CD4-positive, alpha-beta memory T cell (primary cell): ENCODE data around the gene SLC38A1. TPM values are rescaled to one million over a fixed set of nuclear protein-coding genes. Genes with fewer than 3 reads are reported as not detected.

ENCODE experiments used
- CTCF ChIA-PET: fragments of 350-600 bp; sonication (Branson Sonifier 250); formaldehyde crosslinking; loops from one replicate; lab custom pipeline; 2021; ENCODE audit warnings: inconsistent platforms; ENCODE audit not compliant: partially characterized antibody; lab: Charles Lee
- POLR2A ChIA-PET: fragments of 350-600 bp; sonication (Branson Sonifier 250); formaldehyde crosslinking; loops from one replicate; lab custom pipeline; 2021; ENCODE audit not compliant: partially characterized antibody; lab: Charles Lee
- DNase-seq, 5 donors: peaks; one replicate each; pipeline versions ENCODE4 v3.0.0 to v3.0.0-alpha.2; 2020 to 2022; ENCODE audit warnings: mixed read lengths in 1 of 5
- H3K27ac ChIP-seq: one replicate; pipeline ENCODE4 v1.7.0; 2013; ENCODE audit warnings: low read depth, low read length
- H3K27me3 ChIP-seq: 2 replicates; pipeline ENCODE4 v1.7.0; 2013; ENCODE audit warnings: mild to moderate bottlenecking, low read length, moderate library complexity; ENCODE audit not compliant: insufficient read depth
- H3K36me3 ChIP-seq: 2 replicates; pipeline ENCODE4 v1.7.0; 2013; ENCODE audit warnings: mild to moderate bottlenecking, low read length, moderate library complexity; ENCODE audit not compliant: insufficient read depth
- H3K4me1 ChIP-seq: 2 replicates; pipeline ENCODE4 v1.7.0; 2013; ENCODE audit warnings: mild to moderate bottlenecking, low read length, moderate library complexity; ENCODE audit not compliant: insufficient read depth
- H3K4me3 ChIP-seq, 2 donors: one replicate each; pipeline ENCODE4 v1.7.0; 2013; ENCODE audit warnings: low read length in 2 of 2, mild to moderate bottlenecking in 1 of 2
- H3K9me3 ChIP-seq, 2 donors: one replicate each; pipeline ENCODE4 v1.7.0; 2013; ENCODE audit warnings: low read length in 2 of 2, control low read depth in 1 of 2; ENCODE audit not compliant: control insufficient read depth in 1 of 2
- H3K27ac Mint-ChIP-seq, 7 donors: one replicate each; pipeline ENCODE4 v1.8.0; 2020 to 2021; ENCODE audit warnings: mixed read lengths in 7 of 7, mild to moderate bottlenecking in 6 of 7, inconsistent platforms in 3 of 7, moderate library complexity in 3 of 7
- H3K27me3 Mint-ChIP-seq, 2 donors: one replicate each; pipeline ENCODE4 v1.8.0; 2020 to 2021; ENCODE audit warnings: mixed read lengths in 2 of 2
- H3K36me3 Mint-ChIP-seq, 2 donors: one replicate each; pipeline ENCODE4 v1.8.0; 2020 to 2021; ENCODE audit warnings: mixed read lengths in 2 of 2, inconsistent platforms in 1 of 2, mild to moderate bottlenecking in 1 of 2
- H3K4me1 Mint-ChIP-seq, 4 donors: one replicate each; pipeline ENCODE4 v1.8.0; 2020 to 2021; ENCODE audit warnings: mixed read lengths in 4 of 4, mild to moderate bottlenecking in 1 of 4
- H3K4me3 Mint-ChIP-seq, 8 donors: one replicate each; pipeline ENCODE4 v1.8.0; 2020 to 2021; ENCODE audit warnings: mixed read lengths in 8 of 8, mild to moderate bottlenecking in 7 of 8, moderate library complexity in 6 of 8, inconsistent platforms in 3 of 8
- H3K9me3 Mint-ChIP-seq, 8 donors: one replicate each; pipeline ENCODE4 v1.8.0; 2020 to 2021; ENCODE audit warnings: mixed read lengths in 8 of 8, mild to moderate bottlenecking in 5 of 8, inconsistent platforms in 3 of 8, moderate library complexity in 1 of 8
- intact Hi-C: fragments of 100-400 bp; cut with micrococcal nuclease; formaldehyde crosslinking; loops from one replicate; pipeline ENCODE4 v1.15.1; 2023
- polyA plus RNA-seq, 2 donors: library from polyadenylated mRNA; unstranded; fragments of 300-500 nt; fragmentation: Illumina TruSeq; gene quantifications; one replicate each; pipeline ENCODE4 v1.2.3, GENCODE V29; 2021
- total RNA-seq, 2 experiments: library from RNA; stranded (reverse); gene quantifications; one replicate each; pipeline ENCODE4 v1.2.3, GENCODE V29; 2021

Gene SLC38A1
- total and polyA plus RNA-seq, 4 experiments from 2014 or later, result 230 to 307 (median 268) TPM

GRCh38 chr12:46265734-46266133 is 3.1 kb downstream of the SLC38A1 start:
- Histone ChIP-seq H3K4me1 (peaks cover 72% of the 10 kb centered on the region), H3K27ac (peak overlapping the region; percentile 95), H3K4me3 (peak overlapping the region; percentile 91 to 96), H3K9me3 (no peaks in the 10 kb centered on the region), H3K27me3 (no peaks in the 10 kb centered on the region), H3K36me3 (no peaks in the 10 kb centered on the region)
- intact Hi-C loops, result loop anchor here (5.0 kb wide), 1 partner anchor 947 kb away; no protein-coding TSS in a partner anchor
- no peak overlapping the region for H3K27ac Mint-ChIP-seq
- H3K4me1 Mint-ChIP-seq, result peaks cover 23 to 26% (median 24%) of the 10 kb centered on the region in 4 donors
- H3K9me3 Mint-ChIP-seq, result peaks cover 0 to 2% (median 0%) of the 10 kb centered on the region in 8 donors
- no peak overlapping the region for H3K4me3 Mint-ChIP-seq
- H3K36me3 Mint-ChIP-seq, result peaks cover 5 to 30% of the 10 kb centered on the region in 2 donors
- H3K27me3 Mint-ChIP-seq, result no peaks in the 10 kb centered on the region
- DNase-seq, result no peak
- ChIA-PET CTCF (interaction anchor here (1.2 to 1.5 kb wide), 2 partner anchors 48 to 89 kb away, joined by 3 to 7 read pairs; no protein-coding TSS in a partner anchor), POLR2A (interaction anchor here (0.9 to 2.3 kb wide), 12 partner anchors 27 to 106 kb away, joined by 3 to 79 read pairs (median 4); no protein-coding TSS in a partner anchor)

GRCh38 chr12:46265102-46265501 is 3.7 kb downstream of the SLC38A1 start:
- Mint-ChIP-seq H3K4me3 (no peak overlapping the region), H3K36me3 (peaks cover 5 to 30% of the 10 kb centered on the region in 2 donors), H3K27ac (no peak overlapping the region), H3K4me1 (peaks cover 17 to 20% (median 19%) of the 10 kb centered on the region in 4 donors), H3K9me3 (peaks cover 0 to 2% (median 0%) of the 10 kb centered on the region in 8 donors), H3K27me3 (no peaks in the 10 kb centered on the region)
- Histone ChIP-seq H3K27ac (peak overlapping the region; percentile 95), H3K27me3 (no peaks in the 10 kb centered on the region), H3K36me3 (no peaks in the 10 kb centered on the region), H3K4me1 (peaks cover 72% of the 10 kb centered on the region), H3K4me3 (peak overlapping the region; percentile 91 to 96), H3K9me3 (no peaks in the 10 kb centered on the region)
- intact Hi-C loops, result loop anchor here (5.0 kb wide), 1 partner anchor 947 kb away; no protein-coding TSS in a partner anchor
- no peak for DNase-seq
- CTCF ChIA-PET, result no interaction called here
- POLR2A ChIA-PET, result interaction anchor here (1.1 to 2.3 kb wide), 4 partner anchors 38 to 107 kb away, joined by 3 to 79 read pairs (median 7); no protein-coding TSS in a partner anchor

- H3K4me3 ChIP-seq, result no peak overlapping the region
- Mint-ChIP-seq H3K27me3 (no peaks in the 10 kb centered on the region), H3K9me3 (peaks cover 0 to 2% (median 0%) of the 10 kb centered on the region in 8 donors), H3K4me1 (peaks cover 12 to 19% (median 17%) of the 10 kb centered on the region in 4 donors), H3K36me3 (peaks cover 5 to 25% of the 10 kb centered on the region in 2 donors), H3K27ac (peak overlapping the region in 5 of 7 donors; percentile 8 to 81 (median 73)), H3K4me3 (peak overlapping the region; percentile 5 to 84 (median 62))
- CTCF ChIA-PET, result interaction anchor here (1.3 to 1.7 kb wide), 2 partner anchors 21 to 39 kb away, joined by 4 to 5 read pairs; no protein-coding TSS in a partner anchor
- peak overlapping the region; percentile 7 for H3K27ac ChIP-seq
- no peaks in the 10 kb centered on the region for H3K27me3 ChIP-seq
- intact Hi-C loops, result loop anchor here (1.0 kb wide), 1 partner anchor 10 kb away; no protein-coding TSS in a partner anchor
- H3K36me3 ChIP-seq, result peaks cover 2% of the 10 kb centered on the region
- no peak for DNase-seq
- no peaks in the 10 kb centered on the region for H3K9me3 ChIP-seq
- POLR2A ChIA-PET, result interaction anchor here (1.1 to 2.3 kb wide), 5 partner anchors 30 to 108 kb away, joined by 3 to 20 read pairs (median 5); no protein-coding TSS in a partner anchor
- peaks cover 76% of the 10 kb centered on the region for H3K4me1 ChIP-seq
Measured at GRCh38 chr12:46264057-46264456, 4.8 kb downstream of the SLC38A1 start.

- ChIA-PET CTCF (interaction anchor here (0.9 to 1.7 kb wide), 5 partner anchors 13 to 40 kb away, joined by 3 to 5 read pairs (median 4); no protein-coding TSS in a partner anchor), POLR2A (interaction anchor here (0.8 to 2.3 kb wide), 7 partner anchors 29 to 108 kb away, joined by 3 to 20 read pairs (median 4); no protein-coding TSS in a partner anchor)
- Mint-ChIP-seq H3K27me3 (no peaks in the 10 kb centered on the region), H3K4me3 (peak overlapping the region; percentile 22 to 84 (median 68)), H3K36me3 (peaks cover 5 to 19% of the 10 kb centered on the region in 2 donors), H3K9me3 (peaks cover 0 to 2% (median 0%) of the 10 kb centered on the region in 8 donors), H3K4me1 (peaks cover 12 to 19% (median 17%) of the 10 kb centered on the region in 4 donors), H3K27ac (peak overlapping the region in 6 of 7 donors; percentile 64 to 81 (median 75))
- Histone ChIP-seq H3K27me3 (no peaks in the 10 kb centered on the region), H3K4me1 (peaks cover 83% of the 10 kb centered on the region), H3K9me3 (no peaks in the 10 kb centered on the region), H3K27ac (peak overlapping the region; percentile 7), H3K4me3 (no peak overlapping the region), H3K36me3 (peaks cover 3% of the 10 kb centered on the region)
- intact Hi-C loops, result loop anchor here (1.0 to 2.0 kb wide), 2 partner anchors 9 to 21 kb away; no protein-coding TSS in a partner anchor
- DNase-seq, result no peak
Measured at GRCh38 chr12:46263140-46264016, 5.5 kb downstream of the SLC38A1 start.

DNA sequence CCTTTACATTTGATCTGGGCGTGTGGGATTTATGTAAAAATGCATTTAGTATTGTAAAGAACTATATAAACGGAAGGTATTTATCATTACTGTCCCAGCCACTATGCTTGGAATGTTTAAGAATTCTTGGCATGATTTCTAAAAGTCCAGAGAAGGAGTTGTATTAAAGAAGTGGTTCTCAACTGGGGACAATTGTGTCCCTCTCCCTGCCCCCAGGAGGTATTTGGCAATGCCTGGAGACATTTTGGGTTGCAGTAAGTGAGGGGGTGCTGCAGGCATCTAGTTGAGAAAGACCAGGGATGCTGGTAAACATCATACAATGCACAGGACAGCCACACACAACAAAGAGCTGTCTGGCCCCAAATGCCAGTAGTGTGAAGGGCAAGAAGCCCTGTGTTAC is 7.2 kb downstream of the SLC38A1 start:
- H3K4me1 ChIP-seq, result peaks cover 99% of the 10 kb centered on the region
- Mint-ChIP-seq H3K36me3 (peaks cover 12 to 27% of the 10 kb centered on the region in 2 donors), H3K9me3 (no peaks in the 10 kb centered on the region), H3K27ac (peak overlapping the region in 4 of 7 donors; percentile 17 to 43 (median 25)), H3K4me1 (peaks cover 24 to 36% (median 32%) of the 10 kb centered on the region in 4 donors), H3K27me3 (no peaks in the 10 kb centered on the region), H3K4me3 (peak overlapping the region in 4 of 8 donors; percentile 10 to 59 (median 50))
- intact Hi-C loops, result loop anchor here (2.0 kb wide), 1 partner anchor 19 kb away; no protein-coding TSS in a partner anchor
- no peaks in the 10 kb centered on the region for H3K9me3 ChIP-seq
- ChIA-PET POLR2A (interaction anchor here (1.1 to 1.4 kb wide), 2 partner anchors 45 to 47 kb away, joined by 3 to 4 read pairs; no protein-coding TSS in a partner anchor), CTCF (interaction anchor here (1.1 kb wide), 1 partner anchor 41 kb away, joined by 3 read pairs; no protein-coding TSS in a partner anchor)
- DNase-seq, result no peak
- H3K4me3 ChIP-seq, result no peak overlapping the region
- H3K27ac ChIP-seq, result no peak overlapping the region
- H3K27me3 ChIP-seq, result no peaks in the 10 kb centered on the region
- H3K36me3 ChIP-seq, result peaks cover 9% of the 10 kb centered on the region

DNA sequence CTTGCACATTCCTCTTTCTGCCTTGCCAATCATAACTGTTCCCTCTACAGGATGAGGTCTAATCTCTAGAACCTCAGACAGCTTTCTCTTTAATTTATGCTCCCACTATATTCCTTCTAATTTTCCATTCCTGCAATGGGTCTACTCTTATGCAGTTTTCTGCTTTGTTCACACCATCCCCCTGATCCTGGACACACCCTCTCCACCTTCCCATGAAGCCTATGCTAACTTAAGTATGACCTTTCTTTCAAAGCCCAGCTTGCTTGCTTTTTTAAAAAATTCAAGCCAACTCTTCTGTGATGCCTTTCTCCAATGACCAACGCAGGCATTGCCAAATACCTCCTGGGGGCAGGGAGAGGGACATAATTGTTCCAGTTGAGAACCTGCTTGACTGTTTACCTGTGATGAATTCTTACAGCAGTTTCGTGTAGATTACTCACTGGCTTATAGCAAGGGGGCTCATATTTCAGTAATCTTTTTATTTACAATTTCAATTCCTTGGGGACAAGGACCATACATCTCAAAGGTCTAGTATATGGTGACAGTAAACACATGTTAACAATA is 7.8 kb downstream of the SLC38A1 start:
- H3K27ac ChIP-seq, result no peak overlapping the region
- no peaks in the 10 kb centered on the region for H3K27me3 Mint-ChIP-seq
- CTCF ChIA-PET, result interaction anchor here (1.1 kb wide), 1 partner anchor 42 kb away, joined by 3 read pairs; no protein-coding TSS in a partner anchor
- H3K4me3 ChIP-seq, result no peak overlapping the region
- H3K9me3 ChIP-seq, result no peaks in the 10 kb centered on the region
- H3K4me1 Mint-ChIP-seq, result peaks cover 29 to 43% (median 36%) of the 10 kb centered on the region in 4 donors
- H3K4me1 ChIP-seq, result peaks cover 97% of the 10 kb centered on the region
- no peak overlapping the region for H3K27ac Mint-ChIP-seq
- H3K36me3 Mint-ChIP-seq, result peaks cover 17 to 30% of the 10 kb centered on the region in 2 donors
- H3K27me3 ChIP-seq, result no peaks in the 10 kb centered on the region
- POLR2A ChIA-PET, result interaction anchor here (1.1 to 1.4 kb wide), 2 partner anchors 44 to 46 kb away, joined by 3 to 4 read pairs; no protein-coding TSS in a partner anchor
- peak overlapping the region in 1 of 8 donors; percentile 23 for H3K4me3 Mint-ChIP-seq
- intact Hi-C loops, result no loop called here
- DNase-seq, result no peak
- peaks cover 9% of the 10 kb centered on the region for H3K36me3 ChIP-seq
- peaks cover 0 to 3% (median 0%) of the 10 kb centered on the region in 8 donors for H3K9me3 Mint-ChIP-seq
